HepG2 (cell line): ENCODE data around the gene ZKSCAN4. TPM values are rescaled to one million over a fixed set of nuclear protein-coding genes. Genes with fewer than 3 reads are reported as not detected.

Source experiments
- ATAC-seq: fragments of 200-7000 bp; cut with Tn5 transposase; 3 replicates; pipeline ENCODE4 v1.9.1; 2020; ENCODE audit warnings: mild to moderate bottlenecking, moderate library complexity
- BruUV-seq: library from RNA; stranded (reverse); fragments of 400-500 nt; replicated peaks from 2 replicates; lab custom pipeline; 2021; lab: Mats Ljungman, UMichigan
- CTCF ChIA-PET: fragments of 300-600 bp; formaldehyde crosslinking; extraction: SDS; loops from one replicate; lab custom pipeline; 2021; ENCODE audit warnings: low total read pairs, inconsistent platforms, low intra/inter-chr PET ratio; lab: Yijun Ruan, JAX
- POLR2A ChIA-PET: fragments of 350-600 bp; sonication (Branson Sonifier 250); formaldehyde crosslinking; loops from one replicate; lab custom pipeline; 2020; ENCODE audit warnings: antibody characterized with exemption, inconsistent platforms; lab: Yijun Ruan, JAX
- DNase-seq: peaks from one replicate; pipeline ENCODE4 v3.0.0-alpha.2; 2015; ENCODE audit warnings: low spot score
- FAIRE-seq: peaks from 3 replicates; lab custom pipeline; 2011; peaks lifted over from hg19 to GRCh38; lab: Jason Lieb, UNC
- H2AFZ ChIP-seq: one replicate; pipeline ENCODE4 v1.6.1; 2011; ENCODE audit warnings: low read length, inconsistent platforms
- H3K27ac ChIP-seq: fragments of 300-600 bp; 3 replicates; pipeline ENCODE4 v1.8.0; 2011; ENCODE audit warnings: mixed run types, mild to moderate bottlenecking, mixed read lengths, low read length, inconsistent platforms; ENCODE audit not compliant: insufficient read depth; ENCODE audit errors: extremely low read length
- H3K27me3 ChIP-seq, 2 experiments: fragments of 200-600 bp in 1 of 2; 2 replicates in 1 of 2; 3 replicates in 1 of 2; pipeline versions ENCODE4 v1.6.0 to v1.8.0; 2011; ENCODE audit warnings: low read length in 2 of 2, mild to moderate bottlenecking in 2 of 2, moderate library complexity in 2 of 2, inconsistent platforms in 1 of 2; ENCODE audit not compliant: insufficient read depth in 2 of 2, control insufficient read depth in 1 of 2
- H3K36me3 ChIP-seq, 2 experiments: fragments of 200-600 bp in 1 of 2; replicated peaks in 1 of 2; 2 replicates in 1 of 2; 3 replicates in 1 of 2; pipeline versions ENCODE4 v1.5.1 to v1.8.0; 2011; ENCODE audit warnings: low read length in 2 of 2, inconsistent platforms in 1 of 2; ENCODE audit not compliant: insufficient read depth in 2 of 2, control insufficient read depth in 1 of 2
- H3K4me1 ChIP-seq: 2 replicates; pipeline ENCODE4 v1.5.1; 2012; ENCODE audit warnings: low read length, inconsistent platforms; ENCODE audit not compliant: insufficient read depth
- H3K4me2 ChIP-seq: 2 replicates; pipeline ENCODE4 v1.6.0; 2011; ENCODE audit warnings: low read depth, low read length, inconsistent platforms
- H3K4me3 ChIP-seq, 3 experiments: fragments of 200-600 bp in 1 of 3; sonication (generic), shearing (Covaris generic) in 1 of 3; replicated peaks in 1 of 3; 2 replicates each; pipeline ENCODE4 v1.5.1; 2011 to 2016; ENCODE audit warnings: low read length in 3 of 3, inconsistent platforms in 2 of 3, low read depth in 2 of 3, mild to moderate bottlenecking in 2 of 3, control low read depth in 1 of 3, mixed read lengths in 1 of 3; ENCODE audit not compliant: insufficient read depth in 1 of 3
- H3K79me2 ChIP-seq: one replicate; pipeline ENCODE4 v1.6.1; 2011; ENCODE audit warnings: low read length, inconsistent platforms; ENCODE audit not compliant: insufficient read depth
- H3K9ac ChIP-seq: 2 replicates; pipeline ENCODE4 v1.6.0; 2011; ENCODE audit warnings: mild to moderate bottlenecking, low read depth, low read length, inconsistent platforms; ENCODE audit not compliant: insufficient read depth
- H3K9me3 ChIP-seq: 2 replicates; pipeline ENCODE4 v1.5.1; 2012; ENCODE audit warnings: mild to moderate bottlenecking, low read length
- H4K20me1 ChIP-seq: 2 replicates; pipeline ENCODE4 v1.6.0; 2011; ENCODE audit warnings: inconsistent platforms, mild to moderate bottlenecking, low read length, moderate library complexity; ENCODE audit not compliant: insufficient read depth
- ATF7 ChIP-seq, 2 experiments: fragments of 450-650 bp in 1 of 2; sonication (generic) in 1 of 2; formaldehyde crosslinking in 1 of 2; IDR thresholded peaks; 2 replicates each; pipeline versions ENCODE4 v1.4.0 to v1.6.1; 2016 to 2020; ENCODE audit warnings: antibody characterized with exemption in 1 of 2, mild to moderate bottlenecking in 1 of 2, missing genetic modification reagents in 1 of 2
- CEBPB ChIP-seq: IDR thresholded peaks from 2 replicates; pipeline ENCODE4 v1.6.1; 2011; ENCODE audit warnings: low read depth, low read length, improper control_type of control experiment, borderline replicate concordance
- CEBPG ChIP-seq: IDR thresholded peaks from 2 replicates; pipeline ENCODE4 v1.6.1; 2016
- KDM2A ChIP-seq: sonication (generic); formaldehyde crosslinking; IDR thresholded peaks from 2 replicates; pipeline ENCODE4 v1.4.0; 2020; ENCODE audit warnings: low read depth, missing genetic modification reagents, borderline replicate concordance
- NR1H2 ChIP-seq: sonication (generic); formaldehyde crosslinking; IDR thresholded peaks from 2 replicates; pipeline ENCODE4 v1.8.1; 2022; ENCODE audit warnings: low read depth, missing genetic modification reagents, borderline replicate concordance
- ZNF180 ChIP-seq: sonication (generic); formaldehyde crosslinking; IDR thresholded peaks from 2 replicates; pipeline ENCODE4 v1.4.0; 2020; ENCODE audit warnings: low read depth, missing genetic modification reagents, borderline replicate concordance
- ZZZ3 ChIP-seq: sonication (generic); formaldehyde crosslinking; IDR thresholded peaks from 2 replicates; pipeline ENCODE4 v1.4.0; 2020; ENCODE audit warnings: missing genetic modification reagents, mild to moderate bottlenecking, borderline replicate concordance
- WGBS: methylation state at CpG from one replicate; pipeline ENCODE4 v1.1.6; 2017; ENCODE audit warnings: low lambda C conversion rate; 5-methylcytosine and 5-hydroxymethylcytosine counted together
- in situ Hi-C: cut with HindIII; loops from 2 replicates; pipeline ENCODE4 v1.10.0; 2017; ENCODE audit warnings: low pct_unique_long_range_greater_than_20kb; ENCODE audit not compliant: extremely low pct_ligation_motif_present
- intact Hi-C: fragments of 100-400 bp; cut with micrococcal nuclease; formaldehyde crosslinking; loops from one replicate; pipeline ENCODE4 v1.10.0; 2022; ENCODE audit not compliant: unreplicated experiment
- polyA plus RNA-seq, 8 experiments: library from polyadenylated mRNA; depleted of rRNA in 3 of 8; stranded (reverse) in 7 of 8; unstranded in 1 of 8; fragments of >200 nt; fragmentation: Illumina TruSeq in 4 of 8; extraction: Trizol in 4 of 8; gene quantifications; 2 replicates each; pipeline versions ENCODE4 v1.2.1 to v1.2.3, GENCODE V29; 2011 to 2016; ENCODE audit warnings: low read depth in 4 of 8, missing spikeins in 1 of 8, mixed read lengths in 1 of 8; ENCODE audit not compliant: insufficient read depth in 1 of 8
- total RNA-seq, 5 experiments: library from RNA; depleted of rRNA; stranded (reverse); fragments of >200 nt; fragmentation: Illumina TruSeq; extraction: Trizol; gene quantifications; 2 replicates each; pipeline ENCODE4 v1.2.3, GENCODE V29; 2016; ENCODE audit warnings: low read depth in 1 of 5
- TF ChIP-seq, protein P1 (sequence below): sonication (generic); formaldehyde crosslinking; IDR thresholded peaks from 2 replicates; pipeline ENCODE4 v1.4.0; 2020; ENCODE audit warnings: missing genetic modification reagents
- TF ChIP-seq, protein P2 (sequence below): sonication (generic); formaldehyde crosslinking; IDR thresholded peaks from 2 replicates; pipeline ENCODE4 v1.4.0; 2020; ENCODE audit warnings: missing genetic modification reagents
- TF ChIP-seq, protein P3 (sequence below), 2 experiments: sonication (generic) in 1 of 2; formaldehyde crosslinking in 1 of 2; IDR thresholded peaks; 2 replicates each; pipeline versions ENCODE4 v1.4.0 to v1.6.1; 2016 to 2020; ENCODE audit warnings: borderline replicate concordance in 1 of 2, low read depth in 1 of 2, mild to moderate bottlenecking in 1 of 2, missing genetic modification reagents in 1 of 2

The ZKSCAN4 gene
- total and polyA plus RNA-seq, 2 of the 13 experiments (the other 11 are each of a cell fraction or from before 2014, with no cell fraction given), result 2.9 to 7.8 TPM

DNA sequence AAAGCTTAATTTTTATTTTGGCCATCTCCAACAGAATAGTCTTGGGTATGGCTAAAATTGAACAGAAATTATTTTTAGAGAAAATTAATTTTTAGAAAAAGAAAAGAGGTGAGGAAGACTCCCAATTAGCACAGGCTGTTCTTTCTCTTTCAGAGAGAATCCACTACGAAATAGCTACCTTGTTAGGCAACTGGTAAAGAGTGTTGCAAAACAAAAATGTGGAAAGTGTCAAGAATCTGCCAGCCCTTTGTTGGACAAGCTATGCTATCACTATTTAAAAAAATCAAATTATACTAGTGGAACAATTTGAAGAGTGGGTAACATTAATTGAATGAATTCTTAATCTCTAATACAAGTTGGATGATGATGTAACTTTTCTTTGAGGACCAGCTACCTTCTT lies 46.2 kb downstream of the ZKSCAN4 start:
- Histone ChIP-seq H3K4me2 (no peak overlapping the region), H3K79me2 (no peaks in the 10 kb centered on the region), H2AFZ (no peak overlapping the region), H3K36me3 (no peaks in the 10 kb centered on the region), H4K20me1 (no peaks in the 10 kb centered on the region), H3K4me1 (peaks cover 16% of the 10 kb centered on the region), H3K9ac (no peak overlapping the region), H3K27ac (no peak overlapping the region), H3K9me3 (no peaks in the 10 kb centered on the region), H3K4me3 (no peak overlapping the region), H3K27me3 (peaks cover 10 to 40% of the 10 kb centered on the region in 2 experiments)
- DNase-seq (no peak), ATAC-seq (no peak), FAIRE-seq (no peak)
- TF ChIP-seq, protein P1, sequence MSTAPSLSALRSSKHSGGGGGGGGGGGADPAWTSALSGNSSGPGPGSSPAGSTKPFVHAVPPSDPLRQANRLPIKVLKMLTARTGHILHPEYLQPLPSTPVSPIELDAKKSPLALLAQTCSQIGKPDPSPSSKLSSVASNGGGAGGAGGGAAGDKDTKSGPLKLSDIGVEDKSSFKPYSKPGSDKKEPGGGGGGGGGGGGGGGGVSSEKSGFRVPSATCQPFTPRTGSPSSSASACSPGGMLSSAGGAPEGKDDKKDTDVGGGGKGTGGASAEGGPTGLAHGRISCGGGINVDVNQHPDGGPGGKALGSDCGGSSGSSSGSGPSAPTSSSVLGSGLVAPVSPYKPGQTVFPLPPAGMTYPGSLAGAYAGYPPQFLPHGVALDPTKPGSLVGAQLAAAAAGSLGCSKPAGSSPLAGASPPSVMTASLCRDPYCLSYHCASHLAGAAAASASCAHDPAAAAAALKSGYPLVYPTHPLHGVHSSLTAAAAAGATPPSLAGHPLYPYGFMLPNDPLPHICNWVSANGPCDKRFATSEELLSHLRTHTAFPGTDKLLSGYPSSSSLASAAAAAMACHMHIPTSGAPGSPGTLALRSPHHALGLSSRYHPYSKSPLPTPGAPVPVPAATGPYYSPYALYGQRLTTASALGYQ, result no peak
- no peak for TF ChIP-seq ATF7 (IDR thresholded peaks at IDR 0.05)
- TF ChIP-seq ATF7 (CRISPR knock-in tag; IDR thresholded peaks at IDR 0.05), result no peak
- TF ChIP-seq NR1H2 (CRISPR knock-in tag), result no peak
- peak; percentile 47; the same call in 1 of the 2 replicates for TF ChIP-seq CEBPG
- TF ChIP-seq ZNF180 (CRISPR knock-in tag), result no peak
- peak; percentile 86 for TF ChIP-seq CEBPB
- no peak for TF ChIP-seq KDM2A (CRISPR knock-in tag)
- TF ChIP-seq, protein P2, sequence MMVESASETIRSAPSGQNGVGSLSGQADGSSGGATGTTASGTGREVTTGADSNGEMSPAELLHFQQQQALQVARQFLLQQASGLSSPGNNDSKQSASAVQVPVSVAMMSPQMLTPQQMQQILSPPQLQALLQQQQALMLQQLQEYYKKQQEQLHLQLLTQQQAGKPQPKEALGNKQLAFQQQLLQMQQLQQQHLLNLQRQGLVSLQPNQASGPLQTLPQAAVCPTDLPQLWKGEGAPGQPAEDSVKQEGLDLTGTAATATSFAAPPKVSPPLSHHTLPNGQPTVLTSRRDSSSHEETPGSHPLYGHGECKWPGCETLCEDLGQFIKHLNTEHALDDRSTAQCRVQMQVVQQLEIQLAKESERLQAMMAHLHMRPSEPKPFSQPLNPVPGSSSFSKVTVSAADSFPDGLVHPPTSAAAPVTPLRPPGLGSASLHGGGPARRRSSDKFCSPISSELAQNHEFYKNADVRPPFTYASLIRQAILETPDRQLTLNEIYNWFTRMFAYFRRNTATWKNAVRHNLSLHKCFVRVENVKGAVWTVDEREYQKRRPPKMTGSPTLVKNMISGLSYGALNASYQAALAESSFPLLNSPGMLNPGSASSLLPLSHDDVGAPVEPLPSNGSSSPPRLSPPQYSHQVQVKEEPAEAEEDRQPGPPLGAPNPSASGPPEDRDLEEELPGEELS (CRISPR knock-in tag), result no peak
- TF ChIP-seq, protein P3, sequence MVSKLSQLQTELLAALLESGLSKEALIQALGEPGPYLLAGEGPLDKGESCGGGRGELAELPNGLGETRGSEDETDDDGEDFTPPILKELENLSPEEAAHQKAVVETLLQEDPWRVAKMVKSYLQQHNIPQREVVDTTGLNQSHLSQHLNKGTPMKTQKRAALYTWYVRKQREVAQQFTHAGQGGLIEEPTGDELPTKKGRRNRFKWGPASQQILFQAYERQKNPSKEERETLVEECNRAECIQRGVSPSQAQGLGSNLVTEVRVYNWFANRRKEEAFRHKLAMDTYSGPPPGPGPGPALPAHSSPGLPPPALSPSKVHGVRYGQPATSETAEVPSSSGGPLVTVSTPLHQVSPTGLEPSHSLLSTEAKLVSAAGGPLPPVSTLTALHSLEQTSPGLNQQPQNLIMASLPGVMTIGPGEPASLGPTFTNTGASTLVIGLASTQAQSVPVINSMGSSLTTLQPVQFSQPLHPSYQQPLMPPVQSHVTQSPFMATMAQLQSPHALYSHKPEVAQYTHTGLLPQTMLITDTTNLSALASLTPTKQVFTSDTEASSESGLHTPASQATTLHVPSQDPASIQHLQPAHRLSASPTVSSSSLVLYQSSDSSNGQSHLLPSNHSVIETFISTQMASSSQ (IDR thresholded peaks at IDR 0.05; ENCODE audit: low read depth), result no peak
- TF ChIP-seq, protein P3 (CRISPR knock-in tag; IDR thresholded peaks at IDR 0.05; ENCODE audit: borderline replicate concordance), result no peak
- no peak for TF ChIP-seq ZZZ3 (CRISPR knock-in tag)
- ChIA-PET POLR2A (interaction anchor here (1.0 to 1.7 kb wide), 2 partner anchors 13 to 64 kb away, joined by 3 to 9 read pairs; partner anchors contain the start of gene ZKSCAN8), CTCF (no interaction called here)
- intact Hi-C loops (no loop called here), in situ Hi-C loops (no loop called here)
- WGBS, result 0% methylated on average over 1 of the region's 1 CpG
- BruUV-seq, result no TSS peak
